Panc1 (cell line): ENCODE measurements around the gene SLC27A5.

Experiments used
- POLR2AphosphoS5 ChIP-seq: IDR thresholded peaks from 2 replicates; pipeline ENCODE4 v1.6.1; 2012; ENCODE audit warnings: mild to moderate bottlenecking, low read depth, low read length, moderate library complexity
- SIN3A ChIP-seq: IDR thresholded peaks from 2 replicates; pipeline ENCODE4 v1.6.1; 2012; ENCODE audit warnings: low read depth, mild to moderate bottlenecking, low read length, moderate library complexity, borderline replicate concordance; ENCODE audit not compliant: insufficient read depth
- TCF7L2 ChIP-seq: IDR thresholded peaks from 2 replicates; pipeline ENCODE4 v1.6.1; 2011; ENCODE audit warnings: mild to moderate bottlenecking, low read depth, low read length, inconsistent platforms
- TF ChIP-seq, protein P1 (sequence below): fragments of 450-650 bp; IDR thresholded peaks from 2 replicates; pipeline ENCODE4 v1.5.1; 2017; ENCODE audit warnings: mild to moderate bottlenecking
- TF ChIP-seq, protein P2 (sequence below), 2 experiments: IDR thresholded peaks; 2 replicates each; pipeline ENCODE4 v1.6.1; 2011 to 2012; ENCODE audit warnings: low read depth in 2 of 2, control low read depth in 1 of 2, low read length in 1 of 2, mild to moderate bottlenecking in 1 of 2, moderate library complexity in 1 of 2; ENCODE audit not compliant: insufficient read depth in 1 of 2

DNA sequence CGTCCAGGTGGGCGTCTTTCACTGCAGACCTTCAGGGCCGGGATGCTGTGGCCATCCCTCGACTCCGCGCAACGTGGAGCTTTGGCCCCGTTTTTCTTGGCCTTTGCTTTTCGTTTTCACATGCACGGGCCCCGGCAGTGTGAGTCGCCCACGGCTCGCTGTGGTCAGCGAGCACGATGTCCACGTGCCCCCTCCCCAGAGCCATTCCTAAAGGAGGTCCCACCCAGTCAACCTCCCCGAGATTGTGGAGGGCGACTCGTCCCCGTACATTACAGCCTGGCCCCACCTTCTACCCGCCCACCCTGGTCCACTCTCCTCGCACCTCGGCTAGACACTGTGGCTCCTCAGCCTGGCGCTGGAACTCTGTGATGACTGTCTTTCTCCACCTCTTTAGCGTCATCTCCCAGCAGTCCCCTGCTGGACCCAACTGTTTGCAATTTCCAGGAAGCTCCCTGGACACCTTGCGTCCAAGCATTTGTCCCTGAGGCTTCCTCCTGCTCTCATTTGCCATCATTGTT, 35.2 kb downstream of the SLC27A5 start:
- TF ChIP-seq, protein P1, sequence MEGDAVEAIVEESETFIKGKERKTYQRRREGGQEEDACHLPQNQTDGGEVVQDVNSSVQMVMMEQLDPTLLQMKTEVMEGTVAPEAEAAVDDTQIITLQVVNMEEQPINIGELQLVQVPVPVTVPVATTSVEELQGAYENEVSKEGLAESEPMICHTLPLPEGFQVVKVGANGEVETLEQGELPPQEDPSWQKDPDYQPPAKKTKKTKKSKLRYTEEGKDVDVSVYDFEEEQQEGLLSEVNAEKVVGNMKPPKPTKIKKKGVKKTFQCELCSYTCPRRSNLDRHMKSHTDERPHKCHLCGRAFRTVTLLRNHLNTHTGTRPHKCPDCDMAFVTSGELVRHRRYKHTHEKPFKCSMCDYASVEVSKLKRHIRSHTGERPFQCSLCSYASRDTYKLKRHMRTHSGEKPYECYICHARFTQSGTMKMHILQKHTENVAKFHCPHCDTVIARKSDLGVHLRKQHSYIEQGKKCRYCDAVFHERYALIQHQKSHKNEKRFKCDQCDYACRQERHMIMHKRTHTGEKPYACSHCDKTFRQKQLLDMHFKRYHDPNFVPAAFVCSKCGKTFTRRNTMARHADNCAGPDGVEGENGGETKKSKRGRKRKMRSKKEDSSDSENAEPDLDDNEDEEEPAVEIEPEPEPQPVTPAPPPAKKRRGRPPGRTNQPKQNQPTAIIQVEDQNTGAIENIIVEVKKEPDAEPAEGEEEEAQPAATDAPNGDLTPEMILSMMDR = no peak
- TF ChIP-seq POLR2AphosphoS5 = peak; percentile 4; the same call in 1 of the 2 replicates
- no peak for TF ChIP-seq TCF7L2
- TF ChIP-seq, protein P2, sequence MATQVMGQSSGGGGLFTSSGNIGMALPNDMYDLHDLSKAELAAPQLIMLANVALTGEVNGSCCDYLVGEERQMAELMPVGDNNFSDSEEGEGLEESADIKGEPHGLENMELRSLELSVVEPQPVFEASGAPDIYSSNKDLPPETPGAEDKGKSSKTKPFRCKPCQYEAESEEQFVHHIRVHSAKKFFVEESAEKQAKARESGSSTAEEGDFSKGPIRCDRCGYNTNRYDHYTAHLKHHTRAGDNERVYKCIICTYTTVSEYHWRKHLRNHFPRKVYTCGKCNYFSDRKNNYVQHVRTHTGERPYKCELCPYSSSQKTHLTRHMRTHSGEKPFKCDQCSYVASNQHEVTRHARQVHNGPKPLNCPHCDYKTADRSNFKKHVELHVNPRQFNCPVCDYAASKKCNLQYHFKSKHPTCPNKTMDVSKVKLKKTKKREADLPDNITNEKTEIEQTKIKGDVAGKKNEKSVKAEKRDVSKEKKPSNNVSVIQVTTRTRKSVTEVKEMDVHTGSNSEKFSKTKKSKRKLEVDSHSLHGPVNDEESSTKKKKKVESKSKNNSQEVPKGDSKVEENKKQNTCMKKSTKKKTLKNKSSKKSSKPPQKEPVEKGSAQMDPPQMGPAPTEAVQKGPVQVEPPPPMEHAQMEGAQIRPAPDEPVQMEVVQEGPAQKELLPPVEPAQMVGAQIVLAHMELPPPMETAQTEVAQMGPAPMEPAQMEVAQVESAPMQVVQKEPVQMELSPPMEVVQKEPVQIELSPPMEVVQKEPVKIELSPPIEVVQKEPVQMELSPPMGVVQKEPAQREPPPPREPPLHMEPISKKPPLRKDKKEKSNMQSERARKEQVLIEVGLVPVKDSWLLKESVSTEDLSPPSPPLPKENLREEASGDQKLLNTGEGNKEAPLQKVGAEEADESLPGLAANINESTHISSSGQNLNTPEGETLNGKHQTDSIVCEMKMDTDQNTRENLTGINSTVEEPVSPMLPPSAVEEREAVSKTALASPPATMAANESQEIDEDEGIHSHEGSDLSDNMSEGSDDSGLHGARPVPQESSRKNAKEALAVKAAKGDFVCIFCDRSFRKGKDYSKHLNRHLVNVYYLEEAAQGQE (IDR thresholded peaks at IDR 0.05; ENCODE audit: insufficient read depth in 1 of 2, low read depth in 2 of 2, low read length in 1 of 2) = no peak
- TF ChIP-seq SIN3A = no peak
